HL-60/S4 treated with retinoic acid at 250 ng/mL for 4 days and 3 days (cell line): ENCODE results near the gene YY1AP1.
"Not testable (repeated sequence)": the region's sequence is repeated elsewhere in the genome, so short reads cannot be mapped to it uniquely, and the experiment has no call there.

Experiments used
- in situ Hi-C: fragments of 300-500 bp; cut with MboI; formaldehyde crosslinking; loops from 2 replicates; pipeline ENCODE4 v1.7.0; 2022; ENCODE audit warnings: low sequenced_read_pairs

YY1AP1 gene

GRCh38 chr1:155695608-155696007 is 7.0 kb upstream of the YY1AP1 start:
- in situ Hi-C loops, result no loop called here

GRCh38 chr1:155695072-155695471 is 6.5 kb upstream of the YY1AP1 start:
- in situ Hi-C loops, result no loop called here

GRCh38 chr1:155694167-155694566 is 5.6 kb upstream of the YY1AP1 start:
- in situ Hi-C loops, result no loop called here

- in situ Hi-C loops, result no loop called here
Observed at GRCh38 chr1:155691992-155692528, 3.5 kb upstream of the YY1AP1 start.

GRCh38 chr1:155689081-155689607 is 570 bp upstream of the YY1AP1 start, which contains the start of gene DAP3:
DAP3 (plus strand) TSS chr1:155689091; CDS start chr1:155709780, 20,689 bp downstream.
- in situ Hi-C loops, result not testable (repeated sequence)

- in situ Hi-C loops, result not testable (repeated sequence)
Observed at GRCh38 chr1:155687705-155688323, 760 bp downstream of the YY1AP1 start.

- in situ Hi-C loops, result no loop called here
Observed at GRCh38 chr1:155681776-155682175, 6.8 kb downstream of the YY1AP1 start.

- in situ Hi-C loops, result no loop called here
Observed at GRCh38 chr1:155680531-155680930, 8.0 kb downstream of the YY1AP1 start.

GRCh38 chr1:155678992-155679391 is 9.6 kb downstream of the YY1AP1 start:
- in situ Hi-C loops, result not testable (repeated sequence)

GRCh38 chr1:155678027-155678426 is 10.5 kb downstream of the YY1AP1 start:
- in situ Hi-C loops, result no loop called here

GRCh38 chr1:155673003-155673402 is 15.6 kb downstream of the YY1AP1 start:
- in situ Hi-C loops, result no loop called here

GRCh38 chr1:155671750-155672149 is 16.8 kb downstream of the YY1AP1 start:
- in situ Hi-C loops, result no loop called here

GRCh38 chr1:155669233-155670162 is 19.1 kb downstream of the YY1AP1 start:
- in situ Hi-C loops, result no loop called here

GRCh38 chr1:155661239-155661638 is 27.3 kb downstream of the YY1AP1 start:
- in situ Hi-C loops, result not testable (repeated sequence)

GRCh38 chr1:155657463-155657862 is 31.1 kb downstream of the YY1AP1 start:
- in situ Hi-C loops, result no loop called here

- in situ Hi-C loops, result no loop called here
Observed at GRCh38 chr1:155652951-155653350, 35.6 kb downstream of the YY1AP1 start.

GRCh38 chr1:155651861-155652661 is 36.5 kb downstream of the YY1AP1 start:
- in situ Hi-C loops, result no loop called here

GRCh38 chr1:155650231-155650757 is 38.3 kb downstream of the YY1AP1 start:
- in situ Hi-C loops, result no loop called here

- in situ Hi-C loops, result no loop called here
Observed at GRCh38 chr1:155649676-155650075, 38.9 kb downstream of the YY1AP1 start.
